GM21423 (cell line): Measurements from ENCODE around the gene PMFBP1.

Source experiments
- ATAC-seq: cut with Tn5 transposase; IDR thresholded peaks from one replicate; pipeline ENCODE4 v1.9.1; 2021; ENCODE audit warnings: mild to moderate bottlenecking, moderate library complexity; ENCODE audit not compliant: unreplicated experiment

PMFBP1 gene

GRCh38 chr16:72187551-72187950 is 15.6 kb upstream of the PMFBP1 start:
- no peak for ATAC-seq

- ATAC-seq: no peak
Observed at GRCh38 chr16:72182976-72183375, 11.0 kb upstream of the PMFBP1 start.

DNA sequence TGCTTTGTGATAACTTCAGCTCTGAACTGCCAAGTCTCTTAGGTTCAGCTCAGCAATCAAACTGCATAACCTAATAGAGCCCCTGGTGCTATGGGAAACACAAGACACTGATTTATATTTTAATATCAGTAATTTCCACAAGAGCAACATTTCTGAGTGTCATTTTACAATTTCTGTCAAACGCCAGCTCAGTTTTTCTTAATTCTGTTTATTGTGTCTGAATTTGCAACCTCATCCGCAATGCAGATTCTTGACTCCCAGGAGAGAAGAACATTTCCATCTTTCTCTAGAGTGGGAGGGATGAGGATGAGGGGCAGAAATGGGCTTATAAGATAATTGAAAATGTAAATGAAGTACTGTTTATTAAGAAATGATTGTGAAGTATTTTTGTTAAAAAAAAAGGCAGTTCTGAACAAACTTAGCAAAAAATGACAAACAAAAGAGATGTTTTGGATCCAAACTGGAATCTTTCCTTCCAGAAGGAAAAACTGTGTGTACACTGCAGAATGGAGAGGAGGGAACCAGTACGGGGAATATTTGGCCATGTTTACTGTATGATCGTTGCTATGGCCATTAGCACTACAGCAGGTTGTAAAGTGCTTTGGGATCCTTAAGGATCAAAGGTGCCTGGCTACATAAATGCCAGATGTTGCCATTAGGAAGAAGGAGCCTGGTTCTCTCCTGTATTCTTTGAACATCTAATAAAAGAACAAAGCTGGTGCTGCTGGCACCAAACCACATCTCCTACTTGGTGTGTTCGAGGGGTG is 7.4 kb upstream of the PMFBP1 start:
- ATAC-seq: no peak

DNA sequence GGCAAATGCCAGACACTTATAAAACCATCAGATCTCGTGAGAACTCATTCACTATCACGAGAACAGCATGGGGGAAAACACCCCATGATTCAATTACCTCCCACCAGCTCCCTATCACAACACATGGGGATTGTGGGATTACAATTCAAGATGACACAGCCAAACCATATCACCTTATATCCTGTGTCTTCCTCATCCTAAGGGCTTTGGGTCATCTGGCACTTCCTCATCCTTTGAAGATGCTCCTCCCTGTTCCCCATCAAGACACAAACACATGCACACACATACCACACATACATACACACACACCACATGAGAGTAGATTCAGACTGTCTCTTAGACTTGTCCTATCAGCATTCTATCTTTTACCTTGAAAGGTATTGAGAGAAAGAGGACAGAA is 2.8 kb upstream of the PMFBP1 start:
- no peak for ATAC-seq

DNA sequence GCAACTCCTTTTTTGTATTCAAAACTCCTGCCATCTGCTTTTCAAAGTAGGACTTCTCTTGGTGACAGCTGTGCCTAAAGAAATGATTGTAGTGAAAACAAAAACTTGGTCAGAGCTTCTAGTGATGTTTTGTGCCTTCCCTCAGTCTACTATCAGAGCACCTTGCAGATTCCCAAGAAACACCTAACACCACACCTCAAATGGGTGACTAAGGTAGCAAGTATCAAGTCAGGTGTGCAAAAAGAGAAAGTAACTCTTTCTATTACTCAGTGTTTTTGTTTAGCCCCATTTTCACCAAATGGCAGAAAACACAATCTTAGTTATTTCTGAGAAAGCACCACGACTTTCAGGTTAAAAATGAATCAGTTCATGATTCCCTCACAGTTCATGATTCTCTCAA is 2.0 kb upstream of the PMFBP1 start:
- no peak for ATAC-seq

- ATAC-seq: no peak
Observed at GRCh38 chr16:72171236-72171635, 719 bp downstream of the PMFBP1 start.

GRCh38 chr16:72169708-72170107 is 2.2 kb downstream of the PMFBP1 start:
- ATAC-seq: no peak

- no peak for ATAC-seq
Observed at GRCh38 chr16:72168365-72168764, 3.6 kb downstream of the PMFBP1 start.

- no peak for ATAC-seq
Observed at GRCh38 chr16:72166954-72167561, 4.9 kb downstream of the PMFBP1 start.

DNA sequence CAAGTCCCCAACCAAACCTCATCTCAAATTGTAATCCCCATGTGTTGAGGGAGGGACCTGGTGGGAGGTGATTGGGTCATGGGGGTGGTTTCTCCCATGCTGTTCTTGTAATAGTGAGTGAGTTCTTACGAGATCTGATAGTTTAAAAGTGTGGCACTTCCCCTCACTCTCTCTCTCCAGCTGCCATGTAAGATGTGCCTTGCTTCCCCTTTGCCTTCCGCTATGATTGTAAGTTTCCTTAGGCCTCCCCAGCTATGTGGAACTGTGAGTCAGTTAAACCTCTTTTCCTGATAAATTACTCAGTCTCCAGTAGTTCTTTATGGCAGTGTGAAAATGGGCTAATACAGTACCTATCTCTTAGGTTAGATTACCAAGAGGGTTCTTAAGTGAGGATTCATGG is 5.8 kb downstream of the PMFBP1 start:
- no peak for ATAC-seq

DNA sequence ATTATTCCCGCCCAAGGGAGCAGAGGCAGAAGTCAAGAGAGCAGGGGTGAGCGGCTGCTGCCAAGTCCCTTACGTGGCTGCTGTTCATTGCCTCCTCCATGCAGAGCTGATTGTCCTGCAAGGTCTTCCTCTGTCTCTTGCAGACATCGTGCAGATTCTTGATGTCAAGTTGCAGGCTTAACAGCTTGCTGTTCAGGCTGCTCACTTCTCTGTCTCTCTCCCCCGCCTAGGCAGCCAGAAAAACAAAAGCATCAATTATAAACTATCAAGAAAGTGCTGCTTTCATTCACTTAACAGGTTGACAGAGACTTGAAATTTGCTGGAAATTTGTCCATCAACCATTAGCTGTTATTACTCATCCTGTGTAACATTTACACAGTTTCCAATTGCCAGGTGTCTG is 7.3 kb downstream of the PMFBP1 start:
- ATAC-seq: no peak

GRCh38 chr16:72162105-72162692 is 9.8 kb downstream of the PMFBP1 start:
- no peak for ATAC-seq

- no peak for ATAC-seq
Observed at GRCh38 chr16:72159801-72160200, 12.2 kb downstream of the PMFBP1 start.

DNA sequence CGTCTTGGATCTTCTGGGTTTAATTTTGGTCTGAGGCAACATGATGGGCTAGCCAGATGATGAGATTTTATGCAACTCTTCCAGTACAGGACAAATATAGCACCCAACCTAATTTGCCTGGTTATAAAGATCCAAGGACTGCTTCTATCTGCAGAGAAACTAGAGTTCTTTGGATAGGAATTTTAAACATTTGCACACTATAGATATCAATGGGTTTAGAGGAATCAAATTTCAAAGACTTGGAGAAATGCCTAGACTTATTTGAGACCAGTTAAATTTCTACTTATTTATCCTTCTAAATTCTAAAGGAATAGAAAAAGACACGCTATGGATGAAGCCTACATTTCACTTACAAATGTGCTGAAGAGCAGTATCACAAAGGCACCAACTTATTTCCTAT is 12.6 kb downstream of the PMFBP1 start:
- ATAC-seq: no peak

DNA sequence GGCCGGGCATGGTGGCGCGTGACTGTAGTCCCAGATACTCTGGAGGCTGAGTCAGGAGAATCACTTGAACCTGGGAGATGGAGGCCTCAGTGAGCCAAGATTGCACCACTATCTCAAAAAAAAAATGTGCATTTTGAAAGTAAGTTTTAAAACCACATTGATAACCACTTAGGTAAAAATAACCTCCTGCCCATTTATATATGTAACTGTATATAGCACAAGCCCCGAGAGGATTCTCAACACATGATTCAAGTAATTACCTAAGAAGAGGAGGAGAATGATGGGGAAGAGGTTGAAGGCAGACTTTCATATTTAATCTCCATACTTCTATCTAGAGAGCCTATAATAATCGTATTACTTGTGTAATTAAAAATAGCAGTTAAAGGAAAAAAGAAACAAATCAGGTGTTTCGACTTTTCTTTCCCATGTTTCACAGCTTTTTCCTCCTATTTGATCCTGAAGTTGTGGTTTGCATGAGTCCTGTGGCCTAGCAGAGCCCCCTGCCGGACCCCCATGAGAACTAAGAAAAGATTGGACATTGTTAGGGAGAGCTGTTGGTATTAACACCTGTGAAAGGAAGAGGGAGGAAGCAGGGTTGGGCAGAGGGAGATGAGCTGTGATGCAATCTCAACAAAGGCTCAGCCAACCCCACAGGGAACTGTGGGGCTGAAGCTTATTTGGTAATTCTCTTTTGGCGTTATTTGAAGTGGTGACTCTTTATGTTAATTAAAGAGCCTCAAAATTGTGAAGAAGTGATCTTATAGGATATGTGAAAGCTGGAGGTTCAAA is 22.1 kb downstream of the PMFBP1 start:
- no peak for ATAC-seq

GRCh38 chr16:72142476-72142875 is 29.5 kb downstream of the PMFBP1 start:
- no peak for ATAC-seq

- no peak for ATAC-seq
Observed at GRCh38 chr16:72139908-72140307, 32.0 kb downstream of the PMFBP1 start.

DNA sequence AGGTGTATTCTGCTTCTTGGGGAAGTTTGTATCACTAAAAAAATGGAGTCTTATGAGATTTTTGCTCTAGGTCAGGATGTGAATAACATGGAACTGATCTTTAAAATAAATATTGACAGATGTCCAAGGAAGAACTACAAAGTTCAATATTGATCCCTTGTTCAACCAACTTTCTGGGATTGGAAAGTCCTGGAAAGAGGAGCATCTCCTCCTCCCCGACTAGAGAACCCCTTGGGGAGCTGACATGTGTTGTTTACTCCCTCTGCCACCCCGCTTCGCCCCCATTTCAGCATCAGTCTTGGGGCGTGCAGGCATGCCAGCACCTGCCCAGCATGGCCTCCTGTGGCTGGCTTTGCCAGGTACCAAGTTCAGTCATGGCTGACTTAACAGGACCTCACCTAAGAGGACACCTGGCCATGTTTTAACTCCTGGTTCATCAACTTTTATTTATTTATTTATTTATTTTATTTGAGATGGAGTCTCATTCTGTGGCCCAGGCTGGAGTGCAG is 33.8 kb downstream of the PMFBP1 start:
- no peak for ATAC-seq

- ATAC-seq: no peak
Observed at GRCh38 chr16:72137380-72138063, 34.4 kb downstream of the PMFBP1 start.

GRCh38 chr16:72134507-72134906 is 37.4 kb downstream of the PMFBP1 start:
- ATAC-seq: no peak

DNA sequence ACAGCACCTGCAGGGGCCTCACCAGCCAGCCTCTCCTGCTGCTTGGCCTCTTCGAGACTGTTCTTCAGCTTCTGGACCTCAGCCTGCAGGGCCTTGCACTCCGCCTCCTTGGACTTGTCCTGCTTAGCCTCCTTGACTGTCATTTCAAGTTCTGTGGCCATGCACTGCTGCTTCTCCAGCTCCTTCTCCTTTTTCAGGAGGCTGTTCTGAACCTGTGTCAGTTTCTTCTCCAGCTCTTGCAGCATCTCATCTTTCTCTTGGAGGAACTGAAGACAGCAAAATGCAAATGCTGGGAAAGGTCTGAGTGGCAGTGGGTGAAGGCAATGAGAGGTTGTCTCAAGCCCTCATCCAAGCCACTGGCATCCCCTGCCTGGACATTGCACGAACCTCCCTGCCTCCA is 39.2 kb downstream of the PMFBP1 start:
- ATAC-seq: no peak
